Activated T-cell treated with anti-CD3 and anti-CD28 coated beads, Interleukin-2, amount 50 U/mL, for 1 hour (primary cell): ENCODE results near the gene PIEZO2.
"Not testable (repeated sequence)": the region's sequence is repeated elsewhere in the genome, so short reads cannot be mapped to it uniquely, and the experiment has no call there.

Experiments used
- DNase-seq: peaks from one replicate; pipeline ENCODE4 v3.0.0-alpha.2; 2020

PIEZO2 gene

DNA sequence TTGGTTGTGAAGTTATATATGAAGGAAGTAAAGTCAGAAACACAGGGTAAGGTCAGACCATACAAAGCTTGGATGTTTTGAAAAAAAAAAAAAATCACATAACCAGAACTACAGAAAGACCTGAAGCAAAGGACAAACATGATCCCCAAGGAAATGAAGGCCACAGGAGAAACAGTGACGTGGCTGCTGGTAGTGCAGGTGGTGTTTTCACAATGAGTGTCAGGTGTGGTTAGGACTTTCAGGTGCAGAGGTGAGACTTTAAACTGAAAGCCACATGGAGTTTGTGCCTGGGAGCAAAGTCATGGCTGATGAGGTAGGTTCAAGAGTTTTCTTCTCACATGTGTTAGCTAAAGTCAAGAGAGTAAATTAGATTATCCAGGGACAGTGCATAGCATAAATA, 270.7 kb downstream of the PIEZO2 start:
- DNase-seq = no peak

DNA sequence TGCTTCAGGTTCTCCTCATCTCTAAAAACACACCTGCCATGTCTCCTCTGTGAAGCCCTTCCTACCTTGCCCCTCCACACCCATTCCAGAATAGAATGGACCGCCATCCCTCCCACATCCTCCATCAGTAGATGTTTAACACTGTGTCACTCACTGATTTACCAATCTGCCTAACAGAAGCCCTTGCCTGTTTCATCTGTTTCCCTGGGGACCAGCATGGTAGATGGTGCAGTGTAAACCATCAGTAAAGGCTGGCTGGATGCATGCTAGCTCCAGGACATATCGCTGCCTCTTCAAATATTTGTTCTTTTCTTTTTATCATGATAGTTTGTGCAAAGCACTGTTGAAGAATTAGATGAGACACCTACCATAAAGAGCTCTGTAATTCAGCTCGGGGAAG, 271.4 kb downstream of the PIEZO2 start:
- no peak for DNase-seq

DNA sequence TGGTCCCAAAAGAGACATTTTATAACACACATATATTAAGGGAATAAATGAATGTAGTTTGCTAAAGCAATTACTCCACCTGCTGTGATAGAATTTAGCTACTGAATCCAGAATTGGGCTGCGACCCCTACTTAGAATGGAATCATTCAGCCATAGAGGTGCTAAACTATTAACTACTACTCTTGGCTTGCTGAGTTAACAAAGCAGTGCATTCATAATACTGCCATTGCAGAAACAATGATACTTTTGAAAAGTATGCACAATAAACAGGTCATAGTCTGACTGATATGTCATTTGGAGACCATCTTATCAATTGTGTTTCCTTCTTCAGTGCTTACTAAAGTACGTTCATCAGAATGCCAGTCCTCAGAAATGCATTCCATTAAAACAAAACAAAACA, 273.6 kb downstream of the PIEZO2 start:
- DNase-seq = no peak

DNA sequence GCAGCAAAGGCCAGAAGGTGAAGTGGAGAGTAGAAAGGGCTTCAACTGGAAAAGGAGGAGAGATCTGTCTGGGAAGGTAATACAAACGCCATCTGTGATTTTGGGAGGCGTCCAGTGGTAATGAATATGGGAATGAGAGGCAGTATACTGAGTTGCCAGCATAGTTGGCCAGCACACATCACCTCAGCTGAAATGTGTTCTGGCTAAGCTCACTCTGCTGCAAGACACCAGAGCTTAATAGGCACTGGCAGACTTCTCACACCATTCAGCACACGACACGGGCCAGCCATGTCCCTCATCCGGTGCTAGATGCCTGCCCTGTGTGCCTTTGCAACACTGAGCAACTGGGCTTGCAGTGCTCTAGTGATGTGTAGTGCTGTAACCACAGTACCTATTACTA, 277.1 kb downstream of the PIEZO2 start:
- DNase-seq = no peak

DNA sequence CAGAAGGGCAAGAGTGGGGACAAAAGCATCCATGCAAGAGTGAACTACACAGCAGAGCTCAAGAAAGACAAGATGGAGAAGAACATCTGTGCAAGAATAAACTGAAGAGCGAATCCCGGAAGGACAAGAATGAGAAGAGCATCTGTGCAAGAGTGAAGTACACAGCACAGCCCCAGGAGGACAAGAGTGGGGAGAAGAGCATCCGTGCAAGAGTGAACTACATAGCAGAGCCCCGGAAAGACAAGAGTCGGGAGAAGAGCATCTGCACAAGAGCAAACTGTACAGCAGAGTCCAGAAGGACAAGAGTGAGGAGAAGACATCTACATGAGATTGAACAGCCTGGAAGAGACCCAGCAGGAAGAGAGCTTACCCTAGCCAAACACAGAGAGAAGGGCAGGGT, 284.6 kb downstream of the PIEZO2 start:
- no peak for DNase-seq

DNA sequence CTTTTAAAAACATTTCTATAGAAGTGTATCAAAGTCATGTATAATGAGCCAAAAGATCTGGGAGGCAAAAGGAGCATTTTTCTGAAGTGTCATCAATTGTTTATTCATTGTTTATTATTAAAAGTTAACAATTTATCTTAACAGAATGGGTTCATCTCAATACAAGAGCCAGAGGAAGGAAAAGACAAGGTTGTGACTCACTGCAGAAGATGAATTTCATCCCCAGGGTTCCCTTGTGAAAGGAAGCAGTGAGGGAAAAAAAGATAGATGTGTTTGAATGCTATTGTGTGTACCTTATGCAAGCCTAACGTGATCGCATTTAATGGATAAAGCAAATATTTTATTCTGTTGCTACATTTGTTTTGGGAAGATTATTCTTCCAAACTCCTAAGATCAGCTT, 286.3 kb downstream of the PIEZO2 start:
- DNase-seq = no peak

DNA sequence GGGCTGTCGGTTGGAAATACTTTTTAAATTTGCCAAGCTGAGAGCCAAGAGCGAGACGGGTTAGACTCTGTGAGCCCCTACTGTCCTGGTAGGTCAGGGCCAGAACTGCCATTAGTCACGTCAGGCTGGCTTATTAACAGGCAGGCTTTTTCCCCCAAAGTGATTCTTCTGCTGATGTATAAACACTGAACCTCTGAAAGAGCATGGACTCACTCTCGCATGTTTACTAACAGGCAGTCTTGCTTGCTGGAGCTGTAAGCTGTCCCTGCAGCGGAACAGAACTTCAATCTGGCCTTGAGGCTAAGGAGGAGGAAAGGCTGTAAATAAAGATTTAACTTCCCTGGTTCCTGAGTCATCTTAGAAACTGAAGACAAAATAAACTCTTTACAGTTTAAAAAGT, 288.4 kb downstream of the PIEZO2 start:
- no peak for DNase-seq

DNA sequence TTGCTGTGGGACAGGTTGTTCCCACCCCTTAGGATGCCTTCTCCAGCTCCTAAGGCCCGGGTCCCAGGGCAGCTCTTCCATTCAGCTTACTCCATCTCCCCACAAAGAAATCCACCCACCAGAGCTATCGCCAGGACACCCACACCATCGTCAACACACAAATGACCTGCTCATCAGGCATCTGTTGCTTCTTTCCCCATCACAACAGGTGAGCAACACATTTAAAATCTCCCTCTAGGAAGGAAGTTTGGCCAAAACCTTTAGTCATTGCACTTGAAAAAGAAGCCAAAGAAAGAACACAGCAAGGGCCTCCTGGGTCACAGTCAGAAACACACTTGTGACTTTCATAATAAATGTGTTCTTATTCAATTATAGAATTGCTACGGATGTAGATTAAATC, 289.0 kb downstream of the PIEZO2 start:
- no peak for DNase-seq

DNA sequence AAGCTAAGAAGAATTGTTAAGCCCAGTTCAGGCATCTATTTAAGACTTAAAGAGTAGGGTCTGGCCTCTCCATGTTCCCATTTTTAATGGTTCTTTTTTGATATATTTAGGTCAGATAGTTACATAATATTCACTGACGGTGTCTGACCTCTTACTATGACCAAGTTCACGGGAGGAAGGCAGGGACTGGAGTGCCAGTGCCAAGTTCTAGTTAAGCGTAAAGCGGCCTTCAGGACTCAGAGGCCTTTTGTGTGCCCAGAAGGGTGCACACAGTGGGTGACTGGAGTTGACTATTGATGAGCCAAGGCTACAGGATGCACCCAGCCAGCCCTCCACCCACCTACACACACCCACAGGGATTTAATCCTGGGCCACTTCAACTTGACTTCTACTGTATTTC, 290.9 kb downstream of the PIEZO2 start:
- DNase-seq = no peak

DNA sequence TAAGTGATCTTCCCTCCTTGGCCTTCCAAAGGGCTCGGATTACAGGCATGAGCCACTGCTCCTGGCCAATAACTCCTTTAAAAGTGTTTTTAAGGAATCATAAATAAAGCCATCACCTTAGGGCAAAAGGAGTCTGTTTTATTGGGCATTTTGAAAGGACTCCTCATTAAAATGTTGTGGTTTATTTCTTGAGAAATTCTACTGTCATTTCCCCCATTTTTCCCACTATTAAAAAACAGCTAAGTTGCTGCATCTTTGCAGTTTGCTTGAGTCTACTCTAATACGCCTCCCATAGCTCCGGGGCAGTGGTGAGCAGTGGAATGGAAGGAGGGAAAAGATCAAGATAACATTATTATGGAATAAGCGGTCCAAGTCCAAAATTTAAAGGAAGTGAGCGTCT, 293.2 kb downstream of the PIEZO2 start:
- DNase-seq = no peak

DNA sequence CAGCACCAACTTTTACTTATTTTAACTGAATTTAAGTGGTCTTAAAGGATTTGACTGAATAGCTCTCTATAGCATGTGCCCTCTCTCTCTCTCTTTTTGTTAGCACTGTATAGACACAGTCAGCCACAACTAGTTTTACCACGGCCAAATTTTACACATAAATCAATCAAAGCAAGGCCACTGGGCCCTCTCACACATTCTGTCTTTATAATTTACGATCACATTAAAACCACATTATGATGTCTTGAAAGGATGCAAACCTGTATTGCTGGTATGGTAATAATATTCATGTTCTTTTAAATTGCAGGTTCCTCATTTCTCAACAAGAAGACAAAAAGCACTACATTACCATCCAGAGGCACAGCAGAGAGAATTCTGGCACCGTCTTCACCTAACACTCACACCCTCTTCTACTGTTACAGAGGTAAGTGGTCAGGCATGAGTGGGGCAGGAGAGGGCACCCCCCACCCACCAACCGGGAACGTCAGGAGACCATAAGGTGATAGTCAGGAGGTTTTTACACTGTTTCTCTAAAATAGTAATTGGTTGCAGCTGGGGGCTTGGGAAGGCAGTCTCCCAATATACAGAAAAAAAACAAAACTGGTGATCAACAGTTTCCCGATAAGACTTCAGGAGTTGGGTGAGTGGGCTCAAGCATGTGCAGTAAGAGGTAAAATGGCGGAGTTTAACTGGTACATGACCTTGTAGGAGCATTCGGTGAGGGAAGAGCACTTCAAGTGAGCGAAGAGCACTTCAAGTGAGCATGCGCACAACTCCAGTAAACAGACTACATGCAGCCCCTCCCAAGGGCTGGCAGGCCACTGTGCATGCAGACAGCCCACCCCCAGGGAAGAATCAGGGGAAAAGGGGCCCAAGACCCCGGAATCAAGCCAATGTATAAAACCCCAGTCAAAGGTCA, 296.7 kb downstream of the PIEZO2 start:
- no peak for DNase-seq

DNA sequence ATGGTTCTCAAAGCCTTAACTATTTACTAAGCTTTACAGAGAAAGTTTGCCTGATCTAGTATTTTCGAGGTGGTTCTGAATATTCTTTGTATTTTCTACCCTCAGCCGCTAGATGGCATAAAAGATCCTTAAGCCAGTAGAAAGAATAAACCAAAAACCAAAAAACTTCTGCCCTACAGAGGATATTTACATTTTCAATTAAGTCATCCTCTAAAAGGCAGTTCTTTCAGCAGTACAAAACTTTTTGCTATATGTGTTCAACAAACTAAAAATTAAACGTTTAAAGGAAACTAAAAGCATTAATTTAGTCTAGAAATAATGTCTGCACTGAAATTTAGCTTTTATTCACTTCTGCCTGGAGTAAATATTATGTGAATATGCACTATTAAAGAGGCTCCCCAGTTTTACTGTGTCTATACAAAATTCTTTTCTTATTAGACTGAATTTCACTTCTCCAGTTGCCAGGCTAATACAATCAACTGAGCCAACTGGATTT, 297.5 kb downstream of the PIEZO2 start:
- no peak for DNase-seq

DNA sequence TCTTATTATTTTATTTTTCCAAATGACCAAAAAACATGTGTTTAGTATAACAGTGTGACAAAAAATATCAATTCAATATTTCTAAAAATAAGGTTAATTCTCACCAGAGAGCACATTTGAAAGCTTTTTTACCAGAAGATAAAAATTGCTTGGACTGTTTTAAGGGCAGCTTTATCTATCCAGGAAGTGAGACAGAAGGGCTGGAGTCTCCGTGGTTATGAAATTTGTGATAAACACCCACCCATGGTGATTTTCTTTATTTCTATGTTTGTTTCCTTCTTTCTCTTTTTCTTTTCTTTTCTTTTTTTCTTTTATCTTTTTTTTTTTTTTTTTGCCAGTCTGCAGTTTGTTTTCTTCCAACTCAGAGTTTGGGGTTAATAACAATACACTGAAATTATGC, 298.5 kb downstream of the PIEZO2 start:
- no peak for DNase-seq

DNA sequence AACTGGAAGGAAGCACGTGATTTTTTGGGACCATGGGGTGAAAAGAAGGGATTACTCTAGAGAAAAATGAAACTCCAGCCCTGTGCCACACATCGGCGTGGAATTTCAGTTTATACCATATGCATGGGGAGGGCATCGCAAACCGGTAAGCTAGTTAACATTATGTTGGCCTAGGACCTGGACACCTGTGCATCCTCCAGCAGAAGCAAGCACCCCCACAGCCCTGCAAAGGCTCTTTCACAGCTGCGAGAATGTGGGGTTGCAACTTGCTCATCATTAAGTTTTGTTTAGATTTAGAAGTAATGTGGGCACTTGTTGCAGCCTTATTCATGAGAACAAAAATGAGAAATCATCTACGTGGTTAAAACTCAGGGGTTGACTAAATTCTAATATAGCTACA, 299.2 kb downstream of the PIEZO2 start:
- DNase-seq = no peak

DNA sequence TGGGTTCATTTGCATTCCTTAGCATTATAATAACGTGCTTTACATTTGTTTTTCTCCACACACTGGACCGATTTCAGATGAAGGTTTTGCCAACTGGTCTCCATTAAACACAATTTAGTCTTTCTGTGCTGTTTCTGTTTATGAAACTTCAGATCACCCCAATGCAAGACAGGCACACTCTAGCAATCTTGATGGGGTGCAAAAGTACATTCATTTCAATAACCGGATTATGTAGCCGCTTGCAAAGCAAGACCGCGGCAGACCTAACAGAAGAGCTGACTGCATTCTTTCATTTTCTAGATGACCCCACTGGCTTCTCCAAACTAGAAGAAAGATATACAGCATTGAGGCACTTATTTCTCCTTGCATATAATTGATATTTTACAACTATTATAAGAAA, 301.5 kb downstream of the PIEZO2 start:
- DNase-seq = no peak

DNA sequence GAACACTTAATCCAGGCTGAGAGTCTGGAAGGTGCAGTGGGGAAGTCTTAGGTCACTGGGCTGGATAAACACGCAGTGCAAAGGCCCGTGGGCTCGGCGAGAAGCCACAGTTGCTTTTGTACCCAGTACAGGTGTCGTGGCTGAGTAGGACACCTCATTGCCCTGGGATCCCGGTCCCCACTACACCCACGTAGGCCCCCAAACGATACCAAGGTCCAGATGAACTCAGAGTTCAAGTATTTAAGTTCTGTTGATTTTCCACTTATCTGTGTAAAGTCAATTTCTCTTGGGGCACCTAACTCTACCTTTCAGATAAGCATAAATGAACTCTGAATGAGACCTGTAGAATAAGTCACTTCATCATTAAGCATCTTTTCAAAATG, 302.0 kb downstream of the PIEZO2 start:
- no peak for DNase-seq

DNA sequence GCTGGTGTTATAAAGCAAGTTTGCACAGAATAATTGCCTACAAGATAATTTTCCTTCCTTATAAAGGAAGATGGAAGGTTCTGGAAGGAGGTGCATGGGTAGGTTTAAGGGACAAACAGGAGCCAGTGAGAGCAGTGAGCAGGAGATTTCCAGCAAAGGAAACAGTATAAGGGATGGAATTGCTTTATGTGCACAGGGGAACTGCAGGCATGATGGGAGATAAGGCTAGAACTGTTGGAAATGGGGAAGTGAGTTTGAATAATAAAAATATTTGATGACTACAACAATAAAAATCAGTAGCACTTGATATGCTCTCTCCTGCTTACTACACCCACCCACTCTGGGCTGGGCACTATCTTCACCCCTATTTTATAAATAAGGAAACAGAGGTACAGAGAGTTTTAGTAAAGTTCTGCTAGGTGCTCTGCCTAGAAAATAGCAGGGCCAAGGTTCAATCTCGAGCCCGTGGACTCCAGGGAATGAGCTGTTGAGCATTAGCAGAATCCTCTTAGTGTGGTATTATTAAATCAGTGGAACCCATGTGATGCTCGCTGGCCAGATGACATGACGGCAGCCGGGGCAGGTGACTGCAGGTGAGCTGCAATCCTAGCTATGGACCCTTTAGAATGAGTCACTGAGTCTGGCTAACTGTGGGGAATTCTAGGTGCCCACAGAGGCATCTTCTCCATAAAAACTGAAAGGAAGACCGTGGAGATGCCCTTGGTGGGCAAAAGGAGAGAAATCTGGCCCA, 302.5 kb downstream of the PIEZO2 start:
- DNase-seq = no peak

DNA sequence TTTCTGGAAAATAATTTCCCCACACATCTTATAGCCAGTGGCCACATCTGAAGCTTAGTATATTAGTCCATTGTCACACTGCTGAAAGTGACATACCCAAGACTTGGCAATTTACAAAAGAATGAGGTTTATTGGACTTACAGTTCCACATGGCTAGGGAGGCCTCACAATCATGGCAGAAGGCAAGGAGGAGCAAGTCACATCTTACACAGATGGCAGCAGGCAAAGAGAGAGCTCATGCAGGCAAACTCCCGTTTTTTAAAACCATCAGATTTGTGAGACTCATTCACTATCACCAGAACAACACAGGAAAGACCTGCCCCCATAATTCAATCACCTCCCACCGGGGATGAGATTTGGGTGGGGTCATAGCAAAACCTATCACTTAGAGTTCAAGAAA, 303.3 kb downstream of the PIEZO2 start:
- DNase-seq = not testable (repeated sequence)

DNA sequence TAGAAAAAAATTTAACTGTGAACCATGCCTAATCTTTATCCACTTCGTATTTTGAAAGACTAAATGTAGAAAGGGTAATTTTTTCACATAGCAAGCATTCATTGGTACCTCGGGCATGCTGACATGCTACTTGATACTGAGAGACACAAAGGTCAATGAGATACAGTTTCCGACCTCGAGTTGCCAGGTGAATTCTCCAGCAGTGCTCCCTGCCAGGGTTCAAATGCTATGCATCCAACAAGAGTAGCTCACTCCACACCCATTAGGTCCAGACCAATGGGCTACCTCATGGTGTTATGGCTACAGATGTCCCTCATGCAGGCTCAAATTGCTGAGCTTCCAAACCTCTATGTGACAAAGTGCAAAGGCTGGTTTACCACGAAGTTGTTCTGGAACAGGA, 305.8 kb downstream of the PIEZO2 start:
- no peak for DNase-seq

DNA sequence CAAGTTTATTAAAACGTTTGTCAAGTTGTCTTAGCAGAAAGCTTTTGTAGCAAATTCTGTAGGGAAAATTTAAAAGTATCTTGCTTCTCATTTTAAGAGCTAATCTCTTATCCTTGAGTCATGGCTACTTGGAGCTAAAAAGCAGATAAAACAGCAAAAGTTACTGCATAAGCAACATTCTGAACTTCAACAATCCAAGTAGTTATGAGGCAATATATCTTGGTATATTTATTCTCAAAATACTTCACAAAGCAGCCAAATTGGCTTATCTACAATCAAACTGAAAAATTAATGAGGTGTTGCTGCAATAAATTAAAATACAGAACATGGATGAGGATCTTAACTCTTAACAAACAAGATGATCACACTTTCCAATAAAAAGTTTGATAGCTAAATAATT, 306.5 kb downstream of the PIEZO2 start:
- no peak for DNase-seq

DNA sequence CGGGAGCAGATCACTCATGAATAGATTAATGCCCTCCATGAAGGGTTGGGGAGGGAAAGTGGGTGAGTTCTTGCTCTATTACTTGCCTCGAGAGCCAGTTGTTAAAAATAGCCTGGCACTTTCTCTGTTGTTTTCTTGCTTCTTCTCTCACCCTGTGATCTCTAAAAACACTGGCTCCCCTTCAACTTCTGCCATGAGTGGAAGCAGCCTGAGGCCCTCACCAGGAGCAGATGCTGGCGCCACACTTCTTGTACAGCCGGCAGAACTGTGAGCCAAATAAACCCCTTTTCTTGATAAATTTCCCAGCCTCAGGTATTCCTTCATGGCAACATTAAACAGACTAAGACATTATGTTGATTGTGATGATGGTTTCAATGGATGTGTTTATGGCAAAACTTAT, 307.0 kb downstream of the PIEZO2 start:
- no peak for DNase-seq

DNA sequence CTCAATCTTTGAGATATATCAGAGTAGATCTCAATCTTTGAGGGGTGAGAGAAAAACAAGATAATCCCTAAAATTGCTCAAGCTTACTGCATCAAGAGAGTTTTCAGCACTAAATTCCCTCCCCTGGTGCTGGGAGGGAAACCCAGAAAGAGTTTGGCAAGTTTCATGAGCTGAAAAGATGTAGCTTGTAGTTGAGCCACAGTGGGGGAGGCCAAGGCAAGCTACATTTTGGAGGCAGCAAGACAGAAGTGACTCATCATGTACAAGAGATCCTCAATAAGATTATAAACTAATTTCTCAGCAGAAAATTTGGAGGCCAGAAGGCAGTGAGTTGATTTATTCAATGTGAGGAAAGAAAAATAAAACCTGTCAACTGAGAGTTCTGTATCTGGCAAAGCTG, 308.2 kb downstream of the PIEZO2 start:
- DNase-seq = no peak

DNA sequence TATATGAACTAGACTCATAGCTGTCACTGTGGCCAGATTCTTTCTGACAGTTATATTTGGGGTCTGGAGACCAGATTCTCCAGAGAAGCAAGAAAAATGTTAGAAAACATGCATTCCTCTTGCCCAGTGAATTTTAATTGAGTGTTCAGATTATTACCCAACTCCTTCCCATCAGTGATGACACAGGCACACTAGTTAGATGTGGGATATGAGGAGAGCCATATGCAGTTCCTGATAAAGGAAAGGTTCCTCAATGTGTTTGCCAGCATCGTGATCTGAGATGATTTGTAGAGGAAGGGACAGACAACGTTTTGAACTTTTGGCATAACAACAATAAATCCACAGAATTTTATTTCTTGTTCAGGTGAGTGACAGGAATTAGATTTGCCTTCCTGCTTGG, 308.6 kb downstream of the PIEZO2 start:
- DNase-seq = no peak

DNA sequence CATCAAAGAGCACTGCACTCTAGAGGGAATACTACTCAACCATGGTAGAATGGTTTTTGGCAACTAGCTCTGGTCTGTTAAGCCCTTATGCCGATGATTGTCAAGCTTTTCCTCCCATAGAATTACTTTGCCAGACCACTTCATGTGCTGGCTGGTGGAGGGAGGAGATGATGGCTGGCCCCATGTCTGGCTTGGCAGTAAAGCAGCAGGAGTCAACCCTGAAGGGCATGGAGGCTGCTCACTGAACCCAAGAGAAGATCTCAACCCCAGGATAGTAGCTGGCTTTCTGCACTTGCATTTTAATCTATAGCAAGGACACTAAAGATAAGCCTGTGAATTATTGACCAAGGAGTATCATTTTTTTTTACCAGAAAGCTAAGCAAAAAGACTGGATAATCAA, 309.9 kb downstream of the PIEZO2 start:
- no peak for DNase-seq
